ENCODE data around the gene VAV1.

The VAV1 gene

DNA sequence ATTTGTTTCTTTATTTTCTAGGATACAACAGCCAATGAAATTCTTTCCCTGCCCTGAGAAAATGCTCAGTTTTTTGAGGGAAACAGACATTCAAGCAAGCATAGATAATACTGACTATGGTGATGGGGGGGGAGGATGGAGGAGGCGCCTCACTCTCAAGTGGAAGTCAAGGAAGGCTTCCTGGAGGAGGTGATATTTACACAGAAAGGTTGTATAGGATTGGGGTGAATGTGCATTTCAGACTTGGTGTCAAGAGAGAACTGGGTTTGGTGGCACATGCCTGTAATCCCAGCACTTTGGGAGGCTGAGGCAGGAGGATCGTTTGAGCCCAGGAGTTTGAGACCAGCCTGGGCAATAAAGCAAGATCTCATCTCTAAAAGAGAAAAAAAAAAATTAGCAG is 102.7 kb downstream of the VAV1 start:
- no peak for TF ChIP-seq FOXP2 (optimal IDR thresholded peaks at IDR 0.05; ENCODE audit: borderline replicate concordance, extremely low read depth, extremely low read length, insufficient read depth)
- TF ChIP-seq, protein P1, sequence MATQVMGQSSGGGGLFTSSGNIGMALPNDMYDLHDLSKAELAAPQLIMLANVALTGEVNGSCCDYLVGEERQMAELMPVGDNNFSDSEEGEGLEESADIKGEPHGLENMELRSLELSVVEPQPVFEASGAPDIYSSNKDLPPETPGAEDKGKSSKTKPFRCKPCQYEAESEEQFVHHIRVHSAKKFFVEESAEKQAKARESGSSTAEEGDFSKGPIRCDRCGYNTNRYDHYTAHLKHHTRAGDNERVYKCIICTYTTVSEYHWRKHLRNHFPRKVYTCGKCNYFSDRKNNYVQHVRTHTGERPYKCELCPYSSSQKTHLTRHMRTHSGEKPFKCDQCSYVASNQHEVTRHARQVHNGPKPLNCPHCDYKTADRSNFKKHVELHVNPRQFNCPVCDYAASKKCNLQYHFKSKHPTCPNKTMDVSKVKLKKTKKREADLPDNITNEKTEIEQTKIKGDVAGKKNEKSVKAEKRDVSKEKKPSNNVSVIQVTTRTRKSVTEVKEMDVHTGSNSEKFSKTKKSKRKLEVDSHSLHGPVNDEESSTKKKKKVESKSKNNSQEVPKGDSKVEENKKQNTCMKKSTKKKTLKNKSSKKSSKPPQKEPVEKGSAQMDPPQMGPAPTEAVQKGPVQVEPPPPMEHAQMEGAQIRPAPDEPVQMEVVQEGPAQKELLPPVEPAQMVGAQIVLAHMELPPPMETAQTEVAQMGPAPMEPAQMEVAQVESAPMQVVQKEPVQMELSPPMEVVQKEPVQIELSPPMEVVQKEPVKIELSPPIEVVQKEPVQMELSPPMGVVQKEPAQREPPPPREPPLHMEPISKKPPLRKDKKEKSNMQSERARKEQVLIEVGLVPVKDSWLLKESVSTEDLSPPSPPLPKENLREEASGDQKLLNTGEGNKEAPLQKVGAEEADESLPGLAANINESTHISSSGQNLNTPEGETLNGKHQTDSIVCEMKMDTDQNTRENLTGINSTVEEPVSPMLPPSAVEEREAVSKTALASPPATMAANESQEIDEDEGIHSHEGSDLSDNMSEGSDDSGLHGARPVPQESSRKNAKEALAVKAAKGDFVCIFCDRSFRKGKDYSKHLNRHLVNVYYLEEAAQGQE (IDR thresholded peaks at IDR 0.05; ENCODE audit: insufficient read depth in 1 of 2, low read depth in 2 of 2, low read length in 2 of 2), result no peak
- no peak for TF ChIP-seq POLR2AphosphoS5 (IDR thresholded peaks at IDR 0.05; ENCODE audit: low read depth, low read length)
- TF ChIP-seq TAF1 (IDR thresholded peaks at IDR 0.05; ENCODE audit: borderline replicate concordance, insufficient read depth, low read length), result no peak
- no peak for TF ChIP-seq SIN3A (IDR thresholded peaks at IDR 0.05; ENCODE audit: borderline replicate concordance, insufficient read depth, low read length)

DNA sequence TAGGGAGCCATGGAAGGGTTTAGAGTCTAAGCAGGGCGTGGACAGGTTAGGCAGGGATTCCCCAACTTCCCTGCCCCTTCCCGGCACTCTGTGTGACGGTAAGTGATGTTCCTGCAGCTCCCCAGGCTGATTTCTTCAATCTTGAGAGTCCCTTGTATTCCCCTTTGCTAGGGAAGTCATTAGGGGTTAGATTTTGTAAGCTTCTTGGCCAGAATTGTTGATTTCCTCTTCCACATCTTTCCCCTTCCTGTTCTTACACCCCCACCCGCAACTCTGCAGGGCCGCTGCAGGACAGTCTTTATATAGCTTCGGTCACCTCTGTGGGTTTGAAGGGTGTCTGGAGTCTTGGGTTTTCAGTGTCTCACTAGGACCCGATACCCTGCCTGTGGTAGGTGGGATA is 104.2 kb downstream of the VAV1 start:
- TF ChIP-seq FOXP2 (optimal IDR thresholded peaks at IDR 0.05; ENCODE audit: borderline replicate concordance, extremely low read depth, extremely low read length, insufficient read depth), result no peak
- no peak for TF ChIP-seq SIN3A (IDR thresholded peaks at IDR 0.05; ENCODE audit: borderline replicate concordance, insufficient read depth, low read length)
- TF ChIP-seq, protein P1 (IDR thresholded peaks at IDR 0.05; ENCODE audit: insufficient read depth in 1 of 2, low read depth in 2 of 2, low read length in 2 of 2), result no peak
- no peak for TF ChIP-seq POLR2AphosphoS5 (IDR thresholded peaks at IDR 0.05; ENCODE audit: low read depth, low read length)
- TF ChIP-seq TAF1 (IDR thresholded peaks at IDR 0.05; ENCODE audit: borderline replicate concordance, insufficient read depth, low read length), result no peak

DNA sequence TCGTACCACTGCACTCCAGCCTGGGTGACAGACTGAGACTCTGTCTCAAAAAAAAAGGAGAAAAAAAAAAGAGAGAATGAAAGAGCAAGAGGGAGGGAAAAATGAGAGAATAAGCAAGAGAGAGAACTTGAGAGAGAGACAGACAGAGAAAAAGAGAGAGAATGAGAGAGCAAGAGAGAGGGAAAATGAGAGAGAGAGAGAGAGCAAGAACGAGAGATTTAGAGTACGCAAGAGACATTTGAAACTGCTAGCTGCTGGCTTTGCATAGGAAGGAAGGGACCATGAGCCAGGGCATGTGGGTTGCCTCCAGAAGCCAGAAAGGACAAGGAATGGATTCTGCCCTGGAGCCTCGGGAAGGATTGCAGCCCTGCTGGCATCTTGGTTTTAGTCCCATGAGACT is 105.3 kb downstream of the VAV1 start:
- TF ChIP-seq, protein P1 (IDR thresholded peaks at IDR 0.05; ENCODE audit: insufficient read depth in 1 of 2, low read depth in 2 of 2, low read length in 2 of 2), result no peak
- TF ChIP-seq TAF1 (IDR thresholded peaks at IDR 0.05; ENCODE audit: borderline replicate concordance, insufficient read depth, low read length) (no peak), FOXP2 (optimal IDR thresholded peaks at IDR 0.05; ENCODE audit: borderline replicate concordance, extremely low read depth, extremely low read length, insufficient read depth) (no peak), SIN3A (IDR thresholded peaks at IDR 0.05; ENCODE audit: borderline replicate concordance, insufficient read depth, low read length) (no peak), POLR2AphosphoS5 (IDR thresholded peaks at IDR 0.05; ENCODE audit: low read depth, low read length) (no peak)

- TF ChIP-seq TAF1 (IDR thresholded peaks at IDR 0.05; ENCODE audit: borderline replicate concordance, insufficient read depth, low read length) (no peak), FOXP2 (optimal IDR thresholded peaks at IDR 0.05; ENCODE audit: borderline replicate concordance, extremely low read depth, extremely low read length, insufficient read depth) (no peak), SIN3A (IDR thresholded peaks at IDR 0.05; ENCODE audit: borderline replicate concordance, insufficient read depth, low read length) (no peak), POLR2AphosphoS5 (IDR thresholded peaks at IDR 0.05; ENCODE audit: low read depth, low read length) (no peak)
- TF ChIP-seq, protein P1 (IDR thresholded peaks at IDR 0.05; ENCODE audit: insufficient read depth in 1 of 2, low read depth in 2 of 2, low read length in 2 of 2), result no peak
Observed at GRCh38 chr19:6886277-6886897, 113.9 kb downstream of the VAV1 start.
